Upper lobe of right lung (tissue), 1 donor: ENCODE results near the gene SFXN4. TPM values are rescaled to one million over a fixed set of nuclear protein-coding genes. Genes with fewer than 3 reads are reported as not detected.

ENCODE experiments used
- ATAC-seq: fragments of 200-7000 bp; cut with Tn5 transposase; one replicate; pipeline ENCODE4 v1.9.1; 2020; ENCODE audit warnings: mild to moderate bottlenecking, moderate library complexity
- DNase-seq: peaks from one replicate; pipeline ENCODE4 v3.0.0-alpha.2; 2020
- H3K27ac ChIP-seq: fragments of 200-600 bp; one replicate; pipeline ENCODE4 v1.8.0; 2022
- H3K27me3 ChIP-seq: fragments of 200-600 bp; one replicate; pipeline ENCODE4 v1.8.0; 2022; ENCODE audit warnings: mild to moderate bottlenecking
- H3K36me3 ChIP-seq: fragments of 200-600 bp; one replicate; pipeline ENCODE4 v1.8.0; 2022
- H3K4me1 ChIP-seq: fragments of 200-600 bp; one replicate; pipeline ENCODE4 v1.8.0; 2022
- H3K4me3 ChIP-seq: fragments of 200-600 bp; one replicate; pipeline ENCODE4 v1.8.0; 2022; ENCODE audit warnings: mild to moderate bottlenecking
- H3K9me3 ChIP-seq: fragments of 200-600 bp; one replicate; pipeline ENCODE4 v1.8.0; 2022
- intact Hi-C: fragments of 100-400 bp; cut with DNase I; formaldehyde crosslinking; loops from one replicate; pipeline ENCODE4 v1.11.0; 2022
- total RNA-seq: library from RNA; stranded (reverse); fragmentation: NEBNext Ultra II Directional; extraction: Animal tissue kit (Norgen Biotek cat#: 25700); gene quantifications from one replicate; pipeline ENCODE4 v1.2.1, GENCODE V29; 2021
- TF ChIP-seq, protein P1 (sequence below): fragments of 200-600 bp; IDR thresholded peaks from one replicate; pipeline ENCODE4 v1.8.0; 2022; ENCODE audit warnings: antibody characterized with exemption
- donor health status: DM: no; HTN: yes; CAD: no; lungs with severe emphysema.

The SFXN4 gene
- total RNA-seq, 1 donor from 2014 or later, result 20.8 TPM

DNA sequence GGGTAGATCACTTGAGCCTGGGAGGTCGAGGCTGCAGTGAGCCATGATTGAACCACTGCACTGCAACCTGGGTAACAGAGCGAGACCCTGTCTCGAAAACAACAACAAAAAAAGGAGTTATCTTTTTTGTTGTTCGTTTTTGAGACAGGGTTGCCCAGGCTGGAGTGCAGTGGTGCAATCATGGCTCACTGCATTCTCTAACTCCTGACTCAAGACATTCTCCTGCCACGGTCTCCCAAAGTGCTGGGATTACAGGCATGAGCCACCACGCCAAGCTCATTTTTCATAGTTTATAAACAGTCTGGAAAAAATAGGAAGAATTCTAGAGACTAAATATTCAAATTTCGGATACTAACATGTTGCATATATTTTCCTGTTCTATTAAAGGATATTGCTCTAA lies 29.4 kb downstream of the SFXN4 start:
- ATAC-seq, result no peak
- H3K27ac ChIP-seq, result no peak overlapping the region
- TF ChIP-seq, protein P1, sequence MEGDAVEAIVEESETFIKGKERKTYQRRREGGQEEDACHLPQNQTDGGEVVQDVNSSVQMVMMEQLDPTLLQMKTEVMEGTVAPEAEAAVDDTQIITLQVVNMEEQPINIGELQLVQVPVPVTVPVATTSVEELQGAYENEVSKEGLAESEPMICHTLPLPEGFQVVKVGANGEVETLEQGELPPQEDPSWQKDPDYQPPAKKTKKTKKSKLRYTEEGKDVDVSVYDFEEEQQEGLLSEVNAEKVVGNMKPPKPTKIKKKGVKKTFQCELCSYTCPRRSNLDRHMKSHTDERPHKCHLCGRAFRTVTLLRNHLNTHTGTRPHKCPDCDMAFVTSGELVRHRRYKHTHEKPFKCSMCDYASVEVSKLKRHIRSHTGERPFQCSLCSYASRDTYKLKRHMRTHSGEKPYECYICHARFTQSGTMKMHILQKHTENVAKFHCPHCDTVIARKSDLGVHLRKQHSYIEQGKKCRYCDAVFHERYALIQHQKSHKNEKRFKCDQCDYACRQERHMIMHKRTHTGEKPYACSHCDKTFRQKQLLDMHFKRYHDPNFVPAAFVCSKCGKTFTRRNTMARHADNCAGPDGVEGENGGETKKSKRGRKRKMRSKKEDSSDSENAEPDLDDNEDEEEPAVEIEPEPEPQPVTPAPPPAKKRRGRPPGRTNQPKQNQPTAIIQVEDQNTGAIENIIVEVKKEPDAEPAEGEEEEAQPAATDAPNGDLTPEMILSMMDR, result no peak

DNA sequence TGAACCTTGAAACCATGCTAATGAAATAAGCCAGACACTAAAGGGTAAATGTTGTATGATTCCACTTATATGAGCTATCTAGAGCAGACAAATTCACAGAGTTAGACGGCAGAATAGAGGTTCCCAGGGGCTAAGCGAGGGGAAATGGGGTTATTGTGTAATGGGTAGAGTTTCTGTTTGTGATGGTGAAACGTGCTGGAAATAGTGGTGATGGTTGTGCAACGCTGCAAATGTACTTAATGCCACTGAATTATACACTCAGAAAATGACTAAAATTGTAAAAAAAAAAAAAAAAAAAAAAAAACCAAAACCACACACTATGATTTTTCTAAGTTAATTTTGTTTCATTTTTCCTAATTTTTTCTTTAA lies 30.0 kb downstream of the SFXN4 start:
- Histone ChIP-seq H3K27ac (peak overlapping the region; percentile 36), H3K27me3 (no peaks in the 10 kb centered on the region), H3K9me3 (no peaks in the 10 kb centered on the region), H3K4me1 (peaks cover 23% of the 10 kb centered on the region), H3K36me3 (peaks cover 18% of the 10 kb centered on the region), H3K4me3 (no peak overlapping the region)
- TF ChIP-seq, protein P1, result no peak
- DNase-seq, result no peak
- intact Hi-C loops, result no loop called here
- peak; percentile 25 for ATAC-seq

More for the DNA sequence above, 29.4 kb downstream of the SFXN4 start:
- no peaks in the 10 kb centered on the region for H3K27me3 ChIP-seq
- H3K36me3 ChIP-seq, result peaks cover 20% of the 10 kb centered on the region
- no peak overlapping the region for H3K4me3 ChIP-seq
- H3K4me1 ChIP-seq, result peaks cover 20% of the 10 kb centered on the region
- DNase-seq, result no peak
- intact Hi-C loops, result no loop called here
- no peaks in the 10 kb centered on the region for H3K9me3 ChIP-seq

DNA sequence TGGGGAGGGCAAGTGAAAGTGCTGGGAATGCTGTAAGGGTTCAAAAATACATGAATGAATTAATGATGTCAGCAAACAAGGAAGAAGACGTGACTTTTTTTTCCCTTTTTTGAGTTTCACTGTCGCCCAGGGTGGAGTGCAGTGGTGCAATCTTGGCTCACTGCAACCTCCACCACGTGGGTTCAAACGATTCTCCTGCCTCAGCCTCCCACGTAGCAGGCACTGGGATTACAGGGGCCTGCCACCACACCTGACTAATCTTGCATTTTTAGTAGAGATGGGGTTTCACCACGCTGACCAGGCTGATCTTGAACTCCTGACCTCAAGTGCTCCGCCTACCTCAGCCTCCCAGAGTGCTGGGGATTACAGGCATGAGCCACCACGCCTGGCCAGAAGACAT lies 31.6 kb downstream of the SFXN4 start:
- Histone ChIP-seq H3K27me3 (no peaks in the 10 kb centered on the region), H3K9me3 (no peaks in the 10 kb centered on the region), H3K4me1 (peaks cover 23% of the 10 kb centered on the region), H3K4me3 (no peak overlapping the region), H3K36me3 (peaks cover 18% of the 10 kb centered on the region), H3K27ac (no peak overlapping the region)
- intact Hi-C loops, result no loop called here
- no peak for ATAC-seq
- TF ChIP-seq, protein P1, result no peak
- peak; percentile 61 for DNase-seq

DNA sequence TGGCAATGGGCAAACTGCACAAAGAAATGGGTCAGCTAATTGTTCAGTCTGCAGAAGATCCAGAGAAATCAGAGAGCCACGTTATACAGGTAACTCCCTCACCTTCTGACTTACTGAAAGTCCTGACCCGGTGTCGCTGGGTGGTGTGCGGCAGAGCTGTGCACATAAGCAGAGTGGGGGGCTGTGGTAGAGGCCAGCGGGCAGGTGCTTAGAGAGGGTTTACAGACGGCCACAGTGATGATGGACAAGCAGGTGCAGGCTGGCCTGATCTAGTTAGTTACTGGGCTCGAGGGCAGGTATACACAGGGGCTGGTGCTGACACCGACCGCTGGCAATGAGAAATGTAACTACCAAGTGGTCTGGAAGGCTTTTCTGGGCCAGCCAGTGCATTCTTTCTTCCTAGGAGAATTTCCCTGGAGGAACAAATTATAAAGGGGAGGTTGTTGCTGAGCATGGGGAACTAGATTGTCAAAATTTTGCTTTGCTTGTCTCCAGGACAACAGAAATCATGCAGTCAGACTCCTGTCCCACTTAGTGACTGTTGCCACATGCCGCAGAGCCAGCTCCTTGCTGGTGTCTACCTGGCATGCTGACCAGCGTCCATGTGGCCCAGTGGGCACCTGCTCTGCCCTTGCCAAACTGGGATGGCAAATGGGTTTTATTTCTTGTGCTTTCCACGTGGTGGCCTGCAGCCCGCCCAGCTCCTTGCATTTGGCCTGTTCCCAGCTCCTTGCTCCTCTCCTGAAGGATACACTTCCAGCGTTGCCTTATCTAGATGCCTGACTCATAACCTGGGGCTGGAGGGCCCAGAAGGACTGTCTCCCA lies 32.8 kb downstream of the SFXN4 start:
- intact Hi-C loops, result no loop called here
- H3K36me3 ChIP-seq, result peaks cover 28% of the 10 kb centered on the region
- DNase-seq, result peak; percentile 47
- no peak for ATAC-seq
- no peak overlapping the region for H3K4me3 ChIP-seq
- no peaks in the 10 kb centered on the region for H3K9me3 ChIP-seq
- H3K4me1 ChIP-seq, result peaks cover 23% of the 10 kb centered on the region
- H3K27ac ChIP-seq, result peak overlapping the region; percentile 80
- TF ChIP-seq, protein P1, result no peak
- no peaks in the 10 kb centered on the region for H3K27me3 ChIP-seq

DNA sequence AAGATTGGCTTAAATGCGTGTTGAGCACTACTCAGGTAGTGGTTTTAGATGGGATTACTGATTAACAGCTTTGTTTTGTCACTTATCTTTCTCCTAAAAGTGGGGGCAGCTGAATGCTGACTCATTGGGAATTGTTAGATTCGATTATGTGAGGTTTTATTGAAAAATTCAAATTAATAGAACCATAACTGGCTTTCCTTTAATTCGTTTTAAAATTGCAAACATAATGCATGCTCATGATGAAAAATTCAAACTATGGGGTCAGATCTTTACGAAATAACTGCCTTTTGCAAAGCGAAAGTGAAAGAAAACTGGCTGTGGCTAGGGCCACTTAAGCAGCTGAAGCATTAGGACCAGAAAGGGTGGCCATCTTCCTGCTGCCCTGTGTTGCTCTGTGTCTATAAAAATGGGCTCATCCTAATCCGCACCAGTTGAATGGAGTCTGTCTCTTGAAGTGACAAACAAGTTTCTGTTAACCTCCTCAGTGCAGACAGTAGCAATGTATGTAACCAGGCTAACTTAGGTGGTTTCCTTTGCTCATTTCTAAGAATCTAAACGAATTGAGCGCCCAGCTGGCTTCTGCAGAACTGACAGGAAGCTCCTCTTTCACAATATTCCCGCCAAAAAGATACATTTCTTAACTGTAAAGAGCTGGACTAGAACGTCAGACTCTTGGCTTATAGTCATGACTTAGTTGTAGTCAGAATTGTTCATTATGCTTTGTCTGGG lies 33.8 kb downstream of the SFXN4 start:
- peaks cover 28% of the 10 kb centered on the region for H3K36me3 ChIP-seq
- DNase-seq (no peak), ATAC-seq (peak; percentile 71)
- peak overlapping the region; percentile 80 for H3K27ac ChIP-seq
- H3K9me3 ChIP-seq, result no peaks in the 10 kb centered on the region
- TF ChIP-seq, protein P1, result no peak
- H3K4me3 ChIP-seq, result peak overlapping the region; percentile 50
- H3K27me3 ChIP-seq, result no peaks in the 10 kb centered on the region
- intact Hi-C loops, result no loop called here
- H3K4me1 ChIP-seq, result peaks cover 23% of the 10 kb centered on the region
